ENCODE results near the gene TNFRSF1A.
"Not testable (repeated sequence)": the region's sequence is repeated elsewhere in the genome, so short reads cannot be mapped to it uniquely, and the experiment has no call there.

Gene TNFRSF1A

GRCh38 chr12:6301721-6302120, 40.2 kb downstream of the TNFRSF1A start:
- DNase-seq: no peak

- no peak for DNase-seq
Measured at GRCh38 chr12:6297170-6297569, 44.7 kb downstream of the TNFRSF1A start.

- DNase-seq: no peak
Measured at GRCh38 chr12:6295094-6295811, 46.6 kb downstream of the TNFRSF1A start.

- no peak for DNase-seq
Measured at GRCh38 chr12:6294156-6295093, 47.5 kb downstream of the TNFRSF1A start.

GRCh38 chr12:6292606-6293005, 49.3 kb downstream of the TNFRSF1A start:
- DNase-seq: no peak

GRCh38 chr12:6289906-6290305, 52.0 kb downstream of the TNFRSF1A start:
- not testable (repeated sequence) for DNase-seq

GRCh38 chr12:6289081-6289480, 52.8 kb downstream of the TNFRSF1A start:
- DNase-seq: not testable (repeated sequence)

GRCh38 chr12:6288235-6288634, 53.6 kb downstream of the TNFRSF1A start:
- no peak for DNase-seq

- DNase-seq: no peak
Measured at GRCh38 chr12:6285532-6286306, 56.2 kb downstream of the TNFRSF1A start.

GRCh38 chr12:6285063-6285477, 56.8 kb downstream of the TNFRSF1A start:
- peak; percentile 62 for DNase-seq

- no peak for DNase-seq
Measured at GRCh38 chr12:6284273-6284672, 57.6 kb downstream of the TNFRSF1A start.

GRCh38 chr12:6282453-6282840, 59.4 kb downstream of the TNFRSF1A start:
- DNase-seq: no peak

GRCh38 chr12:6281081-6281809, 60.6 kb downstream of the TNFRSF1A start:
- DNase-seq: no peak

GRCh38 chr12:6280672-6281071, 61.2 kb downstream of the TNFRSF1A start:
- no peak for DNase-seq

- no peak for DNase-seq
Measured at GRCh38 chr12:6280053-6280469, 61.8 kb downstream of the TNFRSF1A start.

- no peak for DNase-seq
Measured at GRCh38 chr12:6279631-6280030, 62.2 kb downstream of the TNFRSF1A start.

- no peak for DNase-seq
Measured at GRCh38 chr12:6279256-6279628, 62.6 kb downstream of the TNFRSF1A start.

Measured in activated CD4-positive, alpha-beta T cell treated with anti-CD3 and anti-CD28 coated beads, Interleukin-2, amount 50 U/mL, for 16 hours (primary cell).